OCI-LY3 (cell line): Measurements from ENCODE around the gene DNAJC1.

Source experiments
- EZH2phosphoT487 ChIP-seq: fragments of 200-600 bp; shearing (Covaris generic); IDR thresholded peaks from 2 replicates; pipeline ENCODE4 v1.6.1; 2018; ENCODE audit warnings: antibody characterized with exemption, mixed run types, low read depth
- TF ChIP-seq, protein P1 (sequence below): fragments of 200-600, 300-600 bp; sonication (generic); IDR thresholded peaks from 2 replicates; pipeline ENCODE4 v1.5.1; 2014; ENCODE audit warnings: antibody characterized with exemption, low read length, low read depth

- TF ChIP-seq, protein P1, sequence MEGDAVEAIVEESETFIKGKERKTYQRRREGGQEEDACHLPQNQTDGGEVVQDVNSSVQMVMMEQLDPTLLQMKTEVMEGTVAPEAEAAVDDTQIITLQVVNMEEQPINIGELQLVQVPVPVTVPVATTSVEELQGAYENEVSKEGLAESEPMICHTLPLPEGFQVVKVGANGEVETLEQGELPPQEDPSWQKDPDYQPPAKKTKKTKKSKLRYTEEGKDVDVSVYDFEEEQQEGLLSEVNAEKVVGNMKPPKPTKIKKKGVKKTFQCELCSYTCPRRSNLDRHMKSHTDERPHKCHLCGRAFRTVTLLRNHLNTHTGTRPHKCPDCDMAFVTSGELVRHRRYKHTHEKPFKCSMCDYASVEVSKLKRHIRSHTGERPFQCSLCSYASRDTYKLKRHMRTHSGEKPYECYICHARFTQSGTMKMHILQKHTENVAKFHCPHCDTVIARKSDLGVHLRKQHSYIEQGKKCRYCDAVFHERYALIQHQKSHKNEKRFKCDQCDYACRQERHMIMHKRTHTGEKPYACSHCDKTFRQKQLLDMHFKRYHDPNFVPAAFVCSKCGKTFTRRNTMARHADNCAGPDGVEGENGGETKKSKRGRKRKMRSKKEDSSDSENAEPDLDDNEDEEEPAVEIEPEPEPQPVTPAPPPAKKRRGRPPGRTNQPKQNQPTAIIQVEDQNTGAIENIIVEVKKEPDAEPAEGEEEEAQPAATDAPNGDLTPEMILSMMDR, result no peak
- TF ChIP-seq EZH2phosphoT487, result no peak
These were observed 44.3 kb upstream of the DNAJC1 start for GRCh38 chr10:22047812-22048211.
